ENCODE data around the gene ATP6V0E2. TPM values are rescaled to one million over a fixed set of nuclear protein-coding genes. Genes with fewer than 3 reads are reported as not detected.

ATP6V0E2 gene
- total and polyA plus RNA-seq, 9 donors, result 10.0 to 19.6 (median 12.5) TPM

DNA sequence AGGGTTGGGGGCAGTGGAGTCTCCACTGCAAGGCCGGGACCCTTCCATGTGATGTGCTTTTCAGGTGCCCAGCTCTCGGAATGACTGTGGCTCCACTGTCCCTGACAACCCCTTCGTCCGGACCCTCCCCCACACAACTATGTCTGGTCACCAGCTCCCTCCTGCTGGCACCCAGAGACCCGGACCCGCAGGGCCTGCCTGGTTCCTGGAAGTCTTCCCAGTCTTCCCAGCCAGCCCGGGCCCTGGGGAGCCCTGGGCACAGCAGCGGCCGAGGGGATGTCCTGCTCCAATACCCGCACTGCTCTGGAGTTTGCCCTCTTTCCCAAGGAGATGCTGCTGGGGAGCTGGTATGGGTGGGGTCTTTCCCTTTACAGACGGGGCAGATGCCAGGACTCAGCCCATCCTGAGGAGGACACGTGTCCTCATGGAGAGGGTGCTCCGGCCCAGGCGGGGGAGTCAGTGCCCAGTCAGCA, 5.5 kb downstream of the ATP6V0E2 start:
- peaks cover 4% of the 10 kb centered on the region for H3K4me1 ChIP-seq (ENCODE audit: insufficient read depth)
- intact Hi-C loops (cut with DNase I), result loop anchor here in 1 of 4 donors (10.0 kb wide), 1 partner anchor 525 kb away; a partner anchor contains a TSS

DNA sequence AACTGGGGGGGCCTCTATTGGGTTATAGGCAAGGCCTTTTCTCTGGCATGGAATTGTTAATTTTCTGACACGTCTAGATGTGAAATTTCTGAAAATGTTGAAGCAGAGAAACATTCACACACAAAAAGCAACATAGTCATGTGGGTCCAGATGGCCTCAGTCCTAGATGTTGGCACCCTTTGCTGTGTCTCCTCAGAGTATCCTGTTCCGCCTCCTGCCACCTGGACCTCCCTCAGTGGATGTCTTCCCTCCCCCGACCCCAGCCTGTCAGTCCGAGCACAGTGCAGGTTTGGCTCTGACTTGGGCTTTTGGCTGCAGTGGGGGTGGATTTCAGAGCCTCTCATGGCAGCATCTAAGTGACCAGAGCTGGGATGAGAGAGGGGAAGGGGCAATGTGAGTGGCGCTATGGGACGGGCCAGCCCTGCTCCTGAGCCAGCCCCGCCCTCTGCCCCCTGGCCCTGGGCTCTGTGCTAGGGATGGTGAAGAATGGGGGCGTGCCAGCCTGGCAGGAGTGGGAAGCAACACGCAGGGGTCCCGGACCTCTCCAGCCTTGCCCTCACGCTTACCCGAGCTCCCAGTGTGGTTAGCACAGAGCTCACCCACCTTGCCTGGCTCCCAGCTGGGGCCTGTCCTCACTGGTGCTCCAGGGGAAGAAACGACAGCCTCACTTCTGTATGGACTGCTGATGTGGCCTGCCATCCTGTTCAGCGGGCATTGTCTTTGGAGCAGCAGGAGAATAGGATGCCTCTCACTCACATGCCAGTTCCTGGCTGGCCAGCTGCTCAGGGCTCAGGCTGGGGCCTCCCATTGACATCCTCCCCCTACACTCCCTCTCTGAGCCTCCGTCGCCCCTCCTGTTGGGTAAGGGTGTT, 6.2 kb downstream of the ATP6V0E2 start:
- no peak for DNase-seq
- no peak overlapping the region for H3K27ac ChIP-seq
- 85 to 89% (median 87%) methylated on average over 16 of the region's 16 CpGs for WGBS, 3 donors
- no peaks in the 10 kb centered on the region for H3K9me3 ChIP-seq
- TF ChIP-seq POLR2A (IDR thresholded peaks at IDR 0.05) (no peak), EP300 (IDR thresholded peaks at IDR 0.05) (no peak)
- TF ChIP-seq, protein P1, sequence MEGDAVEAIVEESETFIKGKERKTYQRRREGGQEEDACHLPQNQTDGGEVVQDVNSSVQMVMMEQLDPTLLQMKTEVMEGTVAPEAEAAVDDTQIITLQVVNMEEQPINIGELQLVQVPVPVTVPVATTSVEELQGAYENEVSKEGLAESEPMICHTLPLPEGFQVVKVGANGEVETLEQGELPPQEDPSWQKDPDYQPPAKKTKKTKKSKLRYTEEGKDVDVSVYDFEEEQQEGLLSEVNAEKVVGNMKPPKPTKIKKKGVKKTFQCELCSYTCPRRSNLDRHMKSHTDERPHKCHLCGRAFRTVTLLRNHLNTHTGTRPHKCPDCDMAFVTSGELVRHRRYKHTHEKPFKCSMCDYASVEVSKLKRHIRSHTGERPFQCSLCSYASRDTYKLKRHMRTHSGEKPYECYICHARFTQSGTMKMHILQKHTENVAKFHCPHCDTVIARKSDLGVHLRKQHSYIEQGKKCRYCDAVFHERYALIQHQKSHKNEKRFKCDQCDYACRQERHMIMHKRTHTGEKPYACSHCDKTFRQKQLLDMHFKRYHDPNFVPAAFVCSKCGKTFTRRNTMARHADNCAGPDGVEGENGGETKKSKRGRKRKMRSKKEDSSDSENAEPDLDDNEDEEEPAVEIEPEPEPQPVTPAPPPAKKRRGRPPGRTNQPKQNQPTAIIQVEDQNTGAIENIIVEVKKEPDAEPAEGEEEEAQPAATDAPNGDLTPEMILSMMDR (IDR thresholded peaks at IDR 0.05), result no peak
- intact Hi-C loops (cut with DNase I), result loop anchor here in 1 of 4 donors (10.0 kb wide), 2 partner anchors 395 to 525 kb away; a partner anchor contains a TSS
- H3K4me3 ChIP-seq, result no peak overlapping the region
- no peaks in the 10 kb centered on the region for H3K27me3 ChIP-seq
- no peaks in the 10 kb centered on the region for H3K36me3 ChIP-seq
- peaks cover 4% of the 10 kb centered on the region for H3K4me1 ChIP-seq (ENCODE audit: insufficient read depth)

More for the DNA sequence above, 5.5 kb downstream of the ATP6V0E2 start:
- Histone ChIP-seq H3K9me3 (no peaks in the 10 kb centered on the region), H3K4me3 (no peak overlapping the region), H3K27ac (no peak overlapping the region), H3K27me3 (no peaks in the 10 kb centered on the region), H3K36me3 (no peaks in the 10 kb centered on the region)
- DNase-seq, result peak in 1 of 5 donors; percentile 11
- TF ChIP-seq, protein P1 (IDR thresholded peaks at IDR 0.05), result no peak
- WGBS, 3 donors, result 79 to 90% (median 84%) methylated on average over 14 of the region's 14 CpGs

DNA sequence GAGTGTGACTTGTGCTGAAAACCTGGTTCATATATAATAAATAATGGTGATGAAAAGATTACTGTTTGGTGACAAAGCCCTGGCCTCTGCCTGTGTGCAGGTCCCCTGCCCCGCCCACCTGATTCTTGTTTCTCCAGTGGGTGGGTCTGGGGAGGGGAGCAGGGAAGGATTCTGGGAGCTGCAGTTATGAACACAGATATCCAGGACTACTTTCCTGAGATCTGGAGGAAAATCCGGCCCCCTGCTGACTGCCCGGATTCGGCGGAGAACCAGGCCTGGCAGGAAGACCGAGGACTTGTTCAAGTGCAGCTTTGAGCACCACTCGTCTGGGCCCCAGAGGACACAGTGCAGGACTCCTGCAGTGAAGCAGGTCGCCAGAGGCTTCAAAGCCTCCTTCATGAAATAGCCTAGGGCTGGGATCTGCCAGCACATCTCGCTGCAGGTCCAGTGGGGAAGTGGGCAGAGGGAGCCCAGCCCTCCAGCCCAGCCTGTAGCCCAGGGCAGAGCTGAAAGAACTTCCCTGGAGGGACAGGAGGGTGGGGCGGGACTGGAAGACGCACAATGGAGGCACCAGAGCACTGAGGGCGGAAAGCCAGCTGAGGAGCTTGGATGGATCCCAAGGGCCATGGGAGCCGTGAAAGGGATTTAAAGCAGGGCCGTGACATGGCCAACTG, 7.0 kb downstream of the ATP6V0E2 start:
- Histone ChIP-seq H3K27ac (no peak overlapping the region), H3K4me3 (no peak overlapping the region), H3K27me3 (no peaks in the 10 kb centered on the region), H3K4me1 (ENCODE audit: insufficient read depth) (peaks cover 4% of the 10 kb centered on the region), H3K9me3 (no peaks in the 10 kb centered on the region), H3K36me3 (no peaks in the 10 kb centered on the region)
- 75 to 83% (median 83%) methylated on average over 14 of the region's 14 CpGs for WGBS, 3 donors
- intact Hi-C loops (cut with DNase I), result loop anchor here in 1 of 4 donors (10.0 kb wide), 1 partner anchor 394 kb away; no protein-coding TSS in a partner anchor
- DNase-seq, result no peak
- TF ChIP-seq POLR2A (IDR thresholded peaks at IDR 0.05), result no peak
- TF ChIP-seq, protein P1 (IDR thresholded peaks at IDR 0.05), result no peak
- TF ChIP-seq EP300 (IDR thresholded peaks at IDR 0.05), result no peak

DNA sequence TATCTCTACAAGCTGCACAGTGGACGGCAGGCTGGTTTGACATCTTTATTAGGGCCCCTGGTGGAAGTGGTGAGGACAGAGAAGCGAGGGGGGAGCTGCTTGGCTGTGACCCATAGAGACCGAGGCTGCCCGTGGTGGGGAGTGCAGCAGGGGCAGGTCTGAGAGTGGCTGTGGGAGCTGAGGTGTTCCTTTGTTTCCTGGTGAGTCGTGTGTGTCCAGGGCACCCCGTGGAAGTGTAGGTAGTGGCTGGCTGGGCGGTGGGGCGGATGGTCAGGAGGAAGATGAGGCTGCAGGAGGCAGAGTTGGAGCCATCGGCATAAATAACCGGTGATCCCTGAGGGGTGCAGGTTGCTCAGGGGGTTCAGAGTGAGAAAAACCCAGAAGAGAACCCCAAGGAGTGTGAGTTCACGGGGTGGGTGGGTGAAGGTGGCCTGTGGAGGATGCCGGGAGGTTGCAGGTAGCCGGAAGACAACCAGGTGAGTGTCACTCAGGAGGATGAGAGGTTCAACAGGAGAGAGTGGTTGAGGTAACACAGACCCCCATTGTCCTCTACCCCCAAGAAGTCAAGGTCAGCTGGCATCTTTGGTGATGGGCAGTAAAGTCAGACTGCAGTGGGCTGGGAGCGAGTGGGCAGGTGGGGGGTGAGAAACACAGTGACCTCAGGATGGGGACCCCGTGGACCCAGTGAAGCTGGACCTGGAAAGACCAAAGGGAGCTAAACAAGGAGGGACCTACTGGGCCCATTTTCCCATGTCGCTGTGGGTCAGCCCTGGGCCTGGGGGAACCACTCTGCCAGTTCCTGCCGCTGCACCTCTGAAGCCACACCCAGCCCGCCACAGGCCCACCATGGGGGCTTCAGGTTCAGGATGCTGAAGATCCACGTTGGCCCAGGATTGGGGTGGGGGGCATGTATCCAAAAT, 7.8 kb downstream of the ATP6V0E2 start:
- Histone ChIP-seq H3K36me3 (no peaks in the 10 kb centered on the region), H3K4me1 (ENCODE audit: insufficient read depth) (peaks cover 4% of the 10 kb centered on the region), H3K9me3 (no peaks in the 10 kb centered on the region), H3K27me3 (no peaks in the 10 kb centered on the region), H3K27ac (no peak overlapping the region), H3K4me3 (no peak overlapping the region)
- intact Hi-C loops (cut with DNase I), result loop anchor here in 1 of 4 donors (10.0 kb wide), 1 partner anchor 393 kb away; no protein-coding TSS in a partner anchor
- 79 to 82% (median 80%) methylated on average over 19 of the region's 19 CpGs for WGBS, 3 donors
- TF ChIP-seq POLR2A (IDR thresholded peaks at IDR 0.05), result no peak
- TF ChIP-seq EP300 (IDR thresholded peaks at IDR 0.05), result no peak
- TF ChIP-seq, protein P1 (IDR thresholded peaks at IDR 0.05), result no peak
- DNase-seq, result no peak

Measured in ovary (tissue), 9 donors.